PC-9 (cell line): ENCODE data around the gene PHC2. TPM values are rescaled to one million over a fixed set of nuclear protein-coding genes. Genes with fewer than 3 reads are reported as not detected.
A peak's percentile ranks its signal among the peaks of the same experiment; 100 is the strongest.

Experiments used
- BruUV-seq: library from RNA; stranded (reverse); fragments of 400-500 nt; replicated peaks from 2 replicates; lab custom pipeline; 2021; lab: Mats Ljungman, UMichigan
- CTCF ChIA-PET: fragments of 300-600 bp; sonication (Branson Sonifier 250); formaldehyde crosslinking; loops from one replicate; lab custom pipeline; 2022; ENCODE audit warnings: antibody characterized with exemption; lab: Charles Lee
- POLR2A ChIA-PET: fragments of 300-600 bp; sonication (Branson Sonifier 250); formaldehyde crosslinking; loops from one replicate; lab custom pipeline; 2022; ENCODE audit warnings: antibody characterized with exemption; ENCODE audit not compliant: unreplicated experiment; lab: Charles Lee
- DNase-seq, 2 experiments: peaks; one replicate each; pipeline versions ENCODE4 v3.0.0 to v3.0.0-alpha.2; 2015 to 2022; ENCODE audit warnings: mixed read lengths in 1 of 2
- H2AFZ ChIP-seq: fragments of 200-600 bp; sonication (generic); 2 replicates; pipeline ENCODE4 v1.8.1; 2017; ENCODE audit warnings: antibody characterized with exemption
- H3F3A ChIP-seq: fragments of 200-600 bp; sonication (generic); 2 replicates; pipeline ENCODE4 v1.8.1; 2017; ENCODE audit warnings: antibody characterized with exemption, mild to moderate bottlenecking, low read depth; ENCODE audit not compliant: insufficient read depth
- H3K27ac ChIP-seq: fragments of 200-600 bp; sonication (generic); 2 replicates; pipeline ENCODE4 v1.6.1; 2016; ENCODE audit warnings: mixed run types
- H3K27me3 ChIP-seq: fragments of 200-600 bp; sonication (generic); 2 replicates; pipeline ENCODE4 v1.6.1; 2016; ENCODE audit warnings: low read depth, mixed run types; ENCODE audit not compliant: insufficient read depth
- H3K36me3 ChIP-seq: fragments of 200-600 bp; sonication (generic); 2 replicates; pipeline ENCODE4 v1.6.1; 2016; ENCODE audit warnings: low read depth, mixed run types
- H3K4me1 ChIP-seq: fragments of 200-600 bp; sonication (generic); replicated peaks from 2 replicates; pipeline ENCODE4 v1.6.1; 2016; ENCODE audit warnings: mixed run types; ENCODE audit not compliant: insufficient read depth
- H3K4me2 ChIP-seq: fragments of 200-600 bp; sonication (generic); 2 replicates; pipeline ENCODE4 v1.6.1; 2017; ENCODE audit warnings: mixed run types
- H3K4me3 ChIP-seq: fragments of 200-600 bp; sonication (generic); 2 replicates; pipeline ENCODE4 v1.6.1; 2016; ENCODE audit warnings: mixed run types
- H3K79me2 ChIP-seq: fragments of 200-600 bp; sonication (generic); 2 replicates; pipeline ENCODE4 v1.6.1; 2017; ENCODE audit warnings: low read depth, mixed run types
- H3K9me2 ChIP-seq: fragments of 200-600 bp; sonication (generic); 2 replicates; pipeline ENCODE4 v1.8.1; 2017; ENCODE audit warnings: mild to moderate bottlenecking; ENCODE audit not compliant: insufficient read depth
- H3K9me3 ChIP-seq: fragments of 200-600 bp; sonication (generic); 2 replicates; pipeline ENCODE4 v1.8.1; 2016; ENCODE audit warnings: low read depth; ENCODE audit not compliant: insufficient read depth
- H4K20me1 ChIP-seq: fragments of 200-600 bp; sonication (generic); 2 replicates; pipeline ENCODE4 v1.8.1; 2017; ENCODE audit not compliant: insufficient read depth
- EZH2 ChIP-seq: fragments of 200-600 bp; sonication (generic); IDR thresholded peaks from 2 replicates; pipeline ENCODE4 v1.8.0; 2017; ENCODE audit warnings: antibody characterized with exemption, low read depth
- intact Hi-C: fragments of 100-400 bp; cut with micrococcal nuclease; formaldehyde crosslinking; loops from one replicate; pipeline ENCODE4 v1.10.0; 2022; ENCODE audit not compliant: unreplicated experiment
- total RNA-seq: library from RNA; stranded (reverse); gene quantifications from 2 replicates; pipeline ENCODE4 v1.2.3, GENCODE V29; 2021
- TF ChIP-seq, protein P1 (sequence below): fragments of 200-600 bp; sonication (generic); conservative IDR thresholded peaks from 2 replicates; pipeline ENCODE4 v1.6.1; 2017; ENCODE audit warnings: mixed run types, antibody characterized with exemption, mild to moderate bottlenecking, moderate library complexity

The PHC2 gene
- total RNA-seq, 1 experiment from 2014 or later: 48.1 TPM

DNA sequence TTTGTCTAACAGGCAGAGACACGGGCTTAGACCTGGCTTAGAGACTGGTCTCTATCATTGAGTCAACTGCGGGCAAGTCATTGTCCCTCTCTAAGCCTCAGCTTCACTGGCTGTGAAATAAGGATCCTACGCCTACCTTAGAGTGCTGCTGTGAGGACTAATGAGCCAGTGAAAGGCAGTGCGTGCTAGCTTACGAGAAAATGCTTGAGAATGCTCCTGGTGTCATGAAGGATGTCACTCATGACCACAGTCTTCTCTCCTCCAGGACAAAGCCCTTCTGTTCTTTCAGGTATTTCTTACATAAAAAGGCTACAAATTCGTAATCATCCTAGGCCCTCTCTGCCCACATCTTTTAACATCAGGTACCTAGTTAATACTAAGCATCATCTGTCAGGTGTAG lies 93.5 kb downstream of the PHC2 start:
- DNase-seq: no peak
- Histone ChIP-seq H3K36me3 (peaks cover 56% of the 10 kb centered on the region), H3K9me2 (no peaks in the 10 kb centered on the region), H3K9me3 (no peaks in the 10 kb centered on the region), H3K4me3 (no peak overlapping the region), H3K79me2 (peaks cover 99% of the 10 kb centered on the region), H4K20me1 (peaks cover 98% of the 10 kb centered on the region), H2AFZ (no peak overlapping the region), H3K4me1 (peaks cover 19% of the 10 kb centered on the region), H3K27me3 (no peaks in the 10 kb centered on the region), H3F3A (peaks cover 39% of the 10 kb centered on the region), H3K4me2 (no peak overlapping the region), H3K27ac (no peak overlapping the region)
- no TSS peak for BruUV-seq
- intact Hi-C loops: no loop called here
- CTCF ChIA-PET: no interaction called here
- TF ChIP-seq, protein P1, sequence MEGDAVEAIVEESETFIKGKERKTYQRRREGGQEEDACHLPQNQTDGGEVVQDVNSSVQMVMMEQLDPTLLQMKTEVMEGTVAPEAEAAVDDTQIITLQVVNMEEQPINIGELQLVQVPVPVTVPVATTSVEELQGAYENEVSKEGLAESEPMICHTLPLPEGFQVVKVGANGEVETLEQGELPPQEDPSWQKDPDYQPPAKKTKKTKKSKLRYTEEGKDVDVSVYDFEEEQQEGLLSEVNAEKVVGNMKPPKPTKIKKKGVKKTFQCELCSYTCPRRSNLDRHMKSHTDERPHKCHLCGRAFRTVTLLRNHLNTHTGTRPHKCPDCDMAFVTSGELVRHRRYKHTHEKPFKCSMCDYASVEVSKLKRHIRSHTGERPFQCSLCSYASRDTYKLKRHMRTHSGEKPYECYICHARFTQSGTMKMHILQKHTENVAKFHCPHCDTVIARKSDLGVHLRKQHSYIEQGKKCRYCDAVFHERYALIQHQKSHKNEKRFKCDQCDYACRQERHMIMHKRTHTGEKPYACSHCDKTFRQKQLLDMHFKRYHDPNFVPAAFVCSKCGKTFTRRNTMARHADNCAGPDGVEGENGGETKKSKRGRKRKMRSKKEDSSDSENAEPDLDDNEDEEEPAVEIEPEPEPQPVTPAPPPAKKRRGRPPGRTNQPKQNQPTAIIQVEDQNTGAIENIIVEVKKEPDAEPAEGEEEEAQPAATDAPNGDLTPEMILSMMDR: no peak
- TF ChIP-seq EZH2: no peak
- POLR2A ChIA-PET: interaction anchor here (0.7 kb wide), 1 partner anchor 74 kb away, joined by 3 read pairs; no protein-coding TSS in a partner anchor

DNA sequence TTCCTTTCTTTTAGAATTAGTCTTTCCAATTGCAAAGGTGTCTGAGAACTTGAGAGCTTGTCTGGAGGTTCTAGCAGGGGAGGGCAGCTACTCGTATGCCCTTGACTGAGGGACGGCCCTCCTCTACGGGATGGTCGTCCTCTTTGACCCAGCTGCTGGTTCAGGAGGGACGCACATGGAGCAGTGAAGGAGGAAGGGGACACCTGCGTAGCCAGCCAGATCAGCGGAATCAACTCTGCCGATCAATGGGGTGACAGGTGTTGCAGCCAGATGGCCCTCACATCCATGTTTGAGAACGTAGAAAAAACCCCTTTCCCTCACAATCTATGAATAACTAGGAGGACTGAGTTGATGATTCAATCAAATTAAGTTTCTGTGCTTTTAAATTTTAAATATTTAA lies 94.3 kb downstream of the PHC2 start:
- Histone ChIP-seq H4K20me1 (peaks cover 96% of the 10 kb centered on the region), H3K36me3 (peaks cover 60% of the 10 kb centered on the region), H2AFZ (no peak overlapping the region), H3K9me3 (no peaks in the 10 kb centered on the region), H3K27me3 (no peaks in the 10 kb centered on the region), H3K4me1 (peaks cover 10% of the 10 kb centered on the region), H3K4me2 (no peak overlapping the region), H3K9me2 (no peaks in the 10 kb centered on the region), H3K4me3 (no peak overlapping the region), H3K27ac (no peak overlapping the region), H3K79me2 (peaks cover 97% of the 10 kb centered on the region), H3F3A (peaks cover 37% of the 10 kb centered on the region)
- no peak for DNase-seq
- no peak for TF ChIP-seq EZH2
- TF ChIP-seq, protein P1: no peak
- ChIA-PET CTCF (interaction anchor here (0.6 kb wide), 1 partner anchor 23 kb away, joined by 3 read pairs; no protein-coding TSS in a partner anchor), POLR2A (no interaction called here)
- intact Hi-C loops: no loop called here
- no TSS peak for BruUV-seq

DNA sequence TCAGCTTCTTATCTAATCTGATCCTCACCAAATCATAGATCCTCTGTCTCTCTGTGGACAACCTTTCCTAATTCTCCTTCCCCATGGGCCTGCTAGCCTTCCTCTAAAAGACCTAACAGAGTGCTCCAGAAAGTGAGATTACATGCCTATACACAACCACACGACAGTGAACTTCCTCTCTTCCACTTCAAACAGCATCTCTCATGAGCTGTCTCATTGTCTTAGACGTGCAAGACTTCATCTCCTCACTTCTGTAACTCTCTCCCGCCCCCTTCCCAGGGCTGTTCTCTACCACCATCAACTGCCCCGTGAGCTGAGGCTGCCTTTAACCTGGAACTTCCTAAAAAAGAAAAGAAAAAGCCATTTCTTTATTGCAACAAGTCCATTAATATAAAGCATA lies 95.9 kb downstream of the PHC2 start:
- Histone ChIP-seq H3K9me2 (no peaks in the 10 kb centered on the region), H3K79me2 (peaks cover 81% of the 10 kb centered on the region), H3K4me1 (0 out of 2 replicates have a peak, but pooled peaks cover 6% of the 10 kb centered on the region), H3K4me3 (no peak overlapping the region), H3K27ac (peak overlapping the region; percentile 3; the same call in 1 of the 2 replicates), H3F3A (peaks cover 37% of the 10 kb centered on the region), H3K9me3 (no peaks in the 10 kb centered on the region), H3K27me3 (no peaks in the 10 kb centered on the region), H4K20me1 (peaks cover 90% of the 10 kb centered on the region), H3K36me3 (peaks cover 56% of the 10 kb centered on the region), H2AFZ (no peak overlapping the region), H3K4me2 (no peak overlapping the region)
- TF ChIP-seq, protein P1: no peak
- TF ChIP-seq EZH2: no peak
- no TSS peak for BruUV-seq
- intact Hi-C loops: no loop called here
- ChIA-PET CTCF (interaction anchor here (0.6 kb wide), 1 partner anchor 120 kb away, joined by 10 read pairs; no protein-coding TSS in a partner anchor), POLR2A (no interaction called here)
- no peak for DNase-seq
